Ishikawa (cell line): ENCODE measurements around the gene PCYT1A.

Experiments
- CEBPB ChIP-seq: IDR thresholded peaks from 2 replicates; pipeline ENCODE4 v1.6.1; 2012
- CREB1 ChIP-seq: IDR thresholded peaks from 2 replicates; pipeline ENCODE4 v1.6.1; 2012; ENCODE audit warnings: low read depth
- EGR1 ChIP-seq: IDR thresholded peaks from 2 replicates; pipeline ENCODE4 v1.6.1; 2012
- EP300 ChIP-seq: IDR thresholded peaks from 2 replicates; pipeline ENCODE4 v1.6.1; 2012; ENCODE audit warnings: borderline replicate concordance
- FOXM1 ChIP-seq: IDR thresholded peaks from 2 replicates; pipeline ENCODE4 v1.6.1; 2012; ENCODE audit warnings: low read depth, borderline replicate concordance
- MAX ChIP-seq: IDR thresholded peaks from 2 replicates; pipeline ENCODE4 v1.6.1; 2012
- NFIC ChIP-seq: IDR thresholded peaks from 2 replicates; pipeline ENCODE4 v1.6.1; 2012
- RAD21 ChIP-seq: IDR thresholded peaks from 2 replicates; pipeline ENCODE4 v1.6.1; 2012; ENCODE audit warnings: low read depth
- TAF1 ChIP-seq: IDR thresholded peaks from 2 replicates; pipeline ENCODE4 v1.6.1; 2012; ENCODE audit warnings: low read depth, mild to moderate bottlenecking
- TCF12 ChIP-seq: IDR thresholded peaks from 2 replicates; pipeline ENCODE4 v1.6.1; 2012; ENCODE audit warnings: low read depth
- TEAD4 ChIP-seq: IDR thresholded peaks from 2 replicates; pipeline ENCODE4 v1.6.1; 2012
- USF1 ChIP-seq: IDR thresholded peaks from 2 replicates; pipeline ENCODE4 v1.6.1; 2012
- YY1 ChIP-seq: IDR thresholded peaks from 2 replicates; pipeline ENCODE4 v1.6.1; 2012; ENCODE audit warnings: low read depth
- ZBTB7A ChIP-seq: IDR thresholded peaks from 2 replicates; pipeline ENCODE4 v1.6.1; 2012; ENCODE audit warnings: low read depth

Gene PCYT1A

GRCh38 chr3:196222876-196223595 lies 64.5 kb downstream of the PCYT1A start:
- TF ChIP-seq EGR1 (no peak), TCF12 (no peak), EP300 (no peak), ZBTB7A (no peak), FOXM1 (no peak), MAX (no peak), NFIC (no peak), CREB1 (no peak), USF1 (no peak), TAF1 (no peak)

GRCh38 chr3:196220991-196221390 lies 66.5 kb downstream of the PCYT1A start:
- TF ChIP-seq CREB1 = no peak
- TF ChIP-seq CEBPB = peak; percentile 49; the same call in 1 of the 2 replicates

- TF ChIP-seq EP300 = no peak
- no peak for TF ChIP-seq CEBPB
- TF ChIP-seq FOXM1 = no peak
- no peak for TF ChIP-seq ZBTB7A
- TF ChIP-seq NFIC = no peak
- TF ChIP-seq CREB1 = no peak
Observed at GRCh38 chr3:196220587-196220986, 66.9 kb downstream of the PCYT1A start.

GRCh38 chr3:196219970-196220311 lies 67.6 kb downstream of the PCYT1A start:
- TF ChIP-seq NFIC (no peak), CEBPB (no peak), MAX (no peak), ZBTB7A (no peak), CREB1 (no peak), EP300 (no peak), YY1 (no peak), USF1 (no peak), EGR1 (no peak), RAD21 (no peak), TAF1 (no peak)

- no peak for TF ChIP-seq FOXM1
- no peak for TF ChIP-seq EP300
- 0 out of 2 replicates have a peak, but pooled peaks have one; percentile 7 for TF ChIP-seq EGR1
- no peak for TF ChIP-seq ZBTB7A
- TF ChIP-seq MAX = no peak
- TF ChIP-seq YY1 = no peak
Observed at GRCh38 chr3:196219194-196219969, 68.1 kb downstream of the PCYT1A start.

GRCh38 chr3:196218155-196218712 lies 69.3 kb downstream of the PCYT1A start:
- no peak for TF ChIP-seq FOXM1
- TF ChIP-seq NFIC = no peak
- no peak for TF ChIP-seq EP300
- TF ChIP-seq USF1 = no peak
- no peak for TF ChIP-seq MAX
- no peak for TF ChIP-seq CEBPB
- no peak for TF ChIP-seq TAF1
- no peak for TF ChIP-seq ZBTB7A
- no peak for TF ChIP-seq EGR1

- TF ChIP-seq TCF12 (no peak), EP300 (no peak), TEAD4 (no peak), ZBTB7A (no peak), MAX (no peak), CREB1 (no peak)
Observed at GRCh38 chr3:196217307-196218154, 70.0 kb downstream of the PCYT1A start.
